HG03575 (cell line): ENCODE data around the gene CBY3.
"Not testable (repeated sequence)": the region's sequence is repeated elsewhere in the genome, so short reads cannot be mapped to it uniquely, and the experiment has no call there.

Experiments used
- ATAC-seq: cut with Tn5 transposase; IDR thresholded peaks from one replicate; pipeline ENCODE4 v1.9.1; 2021; ENCODE audit not compliant: unreplicated experiment, insufficient number of reproducible peaks, low FRiP score; ENCODE audit errors: extremely low read depth

Gene CBY3

GRCh38 chr5:179680780-179681401 lies at the start of gene CBY3:
Gene CBY3, minus strand, starts transcription at chr5:179681034. Its CDS starts 116 bp downstream, at chr5:179680918.
- no peak for ATAC-seq

- no peak for ATAC-seq
These were observed 49.5 kb upstream of the CBY3 start for GRCh38 chr5:179730356-179730755.

GRCh38 chr5:179729727-179730126 lies 48.9 kb upstream of the CBY3 start:
- ATAC-seq = no peak

GRCh38 chr5:179729303-179729702 lies 48.5 kb upstream of the CBY3 start:
- no peak for ATAC-seq

GRCh38 chr5:179727106-179727505 lies 46.3 kb upstream of the CBY3 start:
- ATAC-seq = no peak

- ATAC-seq = no peak
These were observed 43.3 kb upstream of the CBY3 start for GRCh38 chr5:179724163-179724562.

- ATAC-seq = no peak
These were observed 39.4 kb upstream of the CBY3 start for GRCh38 chr5:179720222-179720621.

- no peak for ATAC-seq
These were observed 35.5 kb upstream of the CBY3 start for GRCh38 chr5:179716286-179716685.

- ATAC-seq = no peak
These were observed 19.6 kb upstream of the CBY3 start for GRCh38 chr5:179700401-179700918.

GRCh38 chr5:179699616-179700237 lies 18.9 kb upstream of the CBY3 start:
- ATAC-seq = no peak

GRCh38 chr5:179698935-179699615 lies 18.2 kb upstream of the CBY3 start, which contains the start of gene CANX:
Gene CANX, plus strand, starts transcription at chr5:179698967. Its CDS starts 6,715 bp downstream, at chr5:179705682.
- no peak for ATAC-seq

GRCh38 chr5:179697993-179698934 lies 17.4 kb upstream of the CBY3 start:
- ATAC-seq = peak; percentile 32

- ATAC-seq = not testable (repeated sequence)
These were observed 16.7 kb upstream of the CBY3 start for GRCh38 chr5:179697543-179697942.

GRCh38 chr5:179697108-179697507 lies 16.3 kb upstream of the CBY3 start:
- ATAC-seq = no peak

- no peak for ATAC-seq
These were observed 15.8 kb upstream of the CBY3 start for GRCh38 chr5:179696603-179697002.

GRCh38 chr5:179694561-179694960 lies 13.7 kb upstream of the CBY3 start:
- no peak for ATAC-seq

GRCh38 chr5:179689212-179689611 lies 8.4 kb upstream of the CBY3 start:
- ATAC-seq = not testable (repeated sequence)

- ATAC-seq = no peak
These were observed 637 bp downstream of the CBY3 start for GRCh38 chr5:179680014-179680779.
